ENCODE measurements around the gene FAF2. TPM values are rescaled to one million over a fixed set of nuclear protein-coding genes. Genes with fewer than 3 reads are reported as not detected.

The FAF2 gene
- total and polyA plus RNA-seq, 4 donors = 12.7 to 28.3 (median 16.5) TPM

DNA sequence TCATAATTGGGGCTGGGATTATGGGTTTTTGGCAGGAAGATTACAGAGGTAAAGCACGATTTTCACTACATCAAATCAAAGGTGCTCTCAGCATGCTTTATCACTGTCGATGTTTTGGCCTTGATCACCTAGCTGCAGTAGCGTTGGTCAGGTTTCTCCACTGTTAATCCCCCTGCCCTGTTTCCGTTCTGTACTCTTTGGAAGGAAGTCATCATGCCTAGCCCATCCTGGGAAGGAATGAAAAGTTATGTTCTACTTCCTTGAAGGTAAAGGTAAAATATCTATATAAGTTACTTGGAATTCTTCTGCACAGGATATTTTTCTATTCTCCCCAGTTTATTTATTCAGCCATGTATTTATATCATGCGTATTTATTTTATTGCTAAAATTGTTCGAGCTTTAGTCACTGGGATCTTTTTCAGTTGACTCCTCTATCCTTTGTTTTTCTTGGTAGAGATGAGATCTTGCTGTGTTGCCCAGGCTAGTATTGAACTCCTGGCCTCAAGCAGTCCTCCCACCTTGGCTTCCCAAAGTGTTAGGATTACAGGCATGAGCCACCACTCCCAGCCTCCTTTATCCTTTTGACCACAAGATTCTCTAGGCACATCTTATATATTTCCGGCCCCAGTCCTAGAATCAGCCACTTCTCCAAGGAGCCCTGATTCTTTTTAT, 25.3 kb downstream of the FAF2 start:
- Histone ChIP-seq H3K4me1 (ENCODE audit: control insufficient read depth in 4 of 4, insufficient read depth in 4 of 4, low read length in 3 of 4) (peaks cover 8 to 15% (median 10%) of the 10 kb centered on the region in 4 donors), H3K9me3 (ENCODE audit: control insufficient read depth in 4 of 4, low read length in 3 of 4) (no peaks in the 10 kb centered on the region), H3K36me3 (ENCODE audit: control insufficient read depth in 4 of 4, insufficient read depth in 3 of 4, low read depth in 1 of 4, low read length in 3 of 4) (peaks cover 0 to 6% (median 3%) of the 10 kb centered on the region in 4 donors), H3K9ac (ENCODE audit: low read depth in 1 of 2, low read length in 2 of 2) (no peak overlapping the region), H3K4me3 (ENCODE audit: low read depth in 1 of 3, low read length in 3 of 3) (no peak overlapping the region), H3K27ac (ENCODE audit: low read depth in 1 of 2, low read length in 2 of 2) (no peak overlapping the region), H3K27me3 (ENCODE audit: control insufficient read depth in 4 of 4, insufficient read depth in 4 of 4, low read length in 3 of 4) (no peaks in the 10 kb centered on the region)
- no peak for DNase-seq (ENCODE audit: low spot score)
- WGBS = 97% methylated on average over 7 of the region's 7 CpGs
- TF ChIP-seq, protein P1, sequence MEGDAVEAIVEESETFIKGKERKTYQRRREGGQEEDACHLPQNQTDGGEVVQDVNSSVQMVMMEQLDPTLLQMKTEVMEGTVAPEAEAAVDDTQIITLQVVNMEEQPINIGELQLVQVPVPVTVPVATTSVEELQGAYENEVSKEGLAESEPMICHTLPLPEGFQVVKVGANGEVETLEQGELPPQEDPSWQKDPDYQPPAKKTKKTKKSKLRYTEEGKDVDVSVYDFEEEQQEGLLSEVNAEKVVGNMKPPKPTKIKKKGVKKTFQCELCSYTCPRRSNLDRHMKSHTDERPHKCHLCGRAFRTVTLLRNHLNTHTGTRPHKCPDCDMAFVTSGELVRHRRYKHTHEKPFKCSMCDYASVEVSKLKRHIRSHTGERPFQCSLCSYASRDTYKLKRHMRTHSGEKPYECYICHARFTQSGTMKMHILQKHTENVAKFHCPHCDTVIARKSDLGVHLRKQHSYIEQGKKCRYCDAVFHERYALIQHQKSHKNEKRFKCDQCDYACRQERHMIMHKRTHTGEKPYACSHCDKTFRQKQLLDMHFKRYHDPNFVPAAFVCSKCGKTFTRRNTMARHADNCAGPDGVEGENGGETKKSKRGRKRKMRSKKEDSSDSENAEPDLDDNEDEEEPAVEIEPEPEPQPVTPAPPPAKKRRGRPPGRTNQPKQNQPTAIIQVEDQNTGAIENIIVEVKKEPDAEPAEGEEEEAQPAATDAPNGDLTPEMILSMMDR (IDR thresholded peaks at IDR 0.05; ENCODE audit: low read depth, low read length, missing input control) = no peak
- TF ChIP-seq RAD21 (IDR thresholded peaks at IDR 0.05) (no peak), HNF4G (IDR thresholded peaks at IDR 0.05) (no peak)
- TF ChIP-seq, protein P2, sequence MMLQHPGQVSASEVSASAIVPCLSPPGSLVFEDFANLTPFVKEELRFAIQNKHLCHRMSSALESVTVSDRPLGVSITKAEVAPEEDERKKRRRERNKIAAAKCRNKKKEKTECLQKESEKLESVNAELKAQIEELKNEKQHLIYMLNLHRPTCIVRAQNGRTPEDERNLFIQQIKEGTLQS (IDR thresholded peaks at IDR 0.05) = no peak
- TF ChIP-seq, protein P3, sequence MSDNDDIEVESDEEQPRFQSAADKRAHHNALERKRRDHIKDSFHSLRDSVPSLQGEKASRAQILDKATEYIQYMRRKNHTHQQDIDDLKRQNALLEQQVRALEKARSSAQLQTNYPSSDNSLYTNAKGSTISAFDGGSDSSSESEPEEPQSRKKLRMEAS (IDR thresholded peaks at IDR 0.05) = no peak

DNA sequence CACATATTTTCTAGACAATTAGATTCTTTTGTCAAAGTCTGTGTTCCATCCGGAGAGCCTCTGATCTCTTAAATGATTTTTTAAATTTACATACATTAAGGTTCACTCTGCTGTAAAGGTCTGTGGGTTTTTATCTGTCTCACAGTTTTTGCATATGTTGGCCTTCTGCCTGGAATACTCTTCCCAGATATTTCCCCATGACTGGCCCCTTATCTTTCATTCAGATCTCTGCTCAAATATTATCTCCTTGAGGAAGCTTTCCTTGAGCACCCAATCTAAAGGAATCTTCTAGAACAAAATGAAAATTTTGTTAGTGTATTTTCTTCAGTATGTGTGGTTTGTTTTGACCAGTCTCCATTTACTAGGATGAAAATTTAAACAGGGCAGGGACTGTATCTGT, 26.3 kb downstream of the FAF2 start:
- H3K9me3 ChIP-seq (ENCODE audit: control insufficient read depth in 4 of 4, low read length in 3 of 4) = no peaks in the 10 kb centered on the region
- H3K4me3 ChIP-seq (ENCODE audit: low read depth in 1 of 3, low read length in 3 of 3) = no peak overlapping the region
- no peak overlapping the region for H3K27ac ChIP-seq (ENCODE audit: low read depth in 1 of 2, low read length in 2 of 2)
- peaks cover 2 to 6% (median 3%) of the 10 kb centered on the region in 4 donors for H3K36me3 ChIP-seq (ENCODE audit: control insufficient read depth in 4 of 4, insufficient read depth in 3 of 4, low read depth in 1 of 4, low read length in 3 of 4)
- no peak overlapping the region for H3K9ac ChIP-seq (ENCODE audit: low read depth in 1 of 2, low read length in 2 of 2)
- TF ChIP-seq JUND (IDR thresholded peaks at IDR 0.05) = no peak
- TF ChIP-seq, protein P2 (IDR thresholded peaks at IDR 0.05) = no peak
- WGBS = 98% methylated on average over 1 of the region's 1 CpG
- no peaks in the 10 kb centered on the region for H3K27me3 ChIP-seq (ENCODE audit: control insufficient read depth in 4 of 4, insufficient read depth in 4 of 4, low read length in 3 of 4)
- peaks cover 2 to 8% (median 5%) of the 10 kb centered on the region in 4 donors for H3K4me1 ChIP-seq (ENCODE audit: control insufficient read depth in 4 of 4, insufficient read depth in 4 of 4, low read length in 3 of 4)
- DNase-seq (ENCODE audit: low spot score) = no peak

DNA sequence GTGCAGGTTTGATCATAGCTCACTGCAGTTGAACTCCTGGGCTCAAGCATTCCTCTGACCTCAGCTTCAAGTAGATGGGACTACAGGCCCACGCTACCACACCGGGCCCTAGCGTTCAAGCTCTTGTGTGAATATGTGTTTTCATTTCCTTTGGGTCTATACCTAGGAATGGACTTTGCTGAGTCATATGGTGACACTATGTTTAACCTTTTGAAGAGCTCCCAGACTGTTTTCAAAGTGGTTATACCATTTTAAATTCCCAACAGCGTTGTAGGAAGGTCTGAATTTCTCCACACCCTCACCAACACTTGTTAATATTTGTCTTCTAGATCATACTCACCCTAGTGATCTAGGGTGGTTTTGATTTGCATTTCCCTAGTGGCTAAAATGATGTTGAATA, 33.5 kb downstream of the FAF2 start:
- no peak overlapping the region for H3K4me3 ChIP-seq (ENCODE audit: low read depth in 1 of 3, low read length in 3 of 3)
- H3K4me1 ChIP-seq (ENCODE audit: control insufficient read depth in 4 of 4, insufficient read depth in 4 of 4, low read length in 3 of 4) = peaks cover 0 to 15% (median 10%) of the 10 kb centered on the region in 4 donors
- no peak overlapping the region for H3K9ac ChIP-seq (ENCODE audit: low read depth in 1 of 2, low read length in 2 of 2)
- 93% methylated on average over 4 of the region's 4 CpGs for WGBS
- H3K36me3 ChIP-seq (ENCODE audit: control insufficient read depth in 4 of 4, insufficient read depth in 3 of 4, low read depth in 1 of 4, low read length in 3 of 4) = peaks cover 1 to 9% (median 6%) of the 10 kb centered on the region in 4 donors
- H3K27me3 ChIP-seq (ENCODE audit: control insufficient read depth in 4 of 4, insufficient read depth in 4 of 4, low read length in 3 of 4) = no peaks in the 10 kb centered on the region
- no peak for DNase-seq (ENCODE audit: low spot score)
- no peaks in the 10 kb centered on the region for H3K9me3 ChIP-seq (ENCODE audit: control insufficient read depth in 4 of 4, low read length in 3 of 4)
- no peak overlapping the region for H3K27ac ChIP-seq (ENCODE audit: low read depth in 1 of 2, low read length in 2 of 2)
- no peak for TF ChIP-seq GABPA (IDR thresholded peaks at IDR 0.05 in 1 of 2, conservative IDR thresholded peaks at IDR 0.05 in 1 of 2)
- no peak for TF ChIP-seq YY1 (IDR thresholded peaks at IDR 0.05)
- TF ChIP-seq SP1 (IDR thresholded peaks at IDR 0.05) = no peak
- no peak for TF ChIP-seq HNF4A (conservative IDR thresholded peaks at IDR 0.05)
- no peak for TF ChIP-seq EGR1 (IDR thresholded peaks at IDR 0.05; ENCODE audit: low read depth in 2 of 2)
- TF ChIP-seq, protein P4, sequence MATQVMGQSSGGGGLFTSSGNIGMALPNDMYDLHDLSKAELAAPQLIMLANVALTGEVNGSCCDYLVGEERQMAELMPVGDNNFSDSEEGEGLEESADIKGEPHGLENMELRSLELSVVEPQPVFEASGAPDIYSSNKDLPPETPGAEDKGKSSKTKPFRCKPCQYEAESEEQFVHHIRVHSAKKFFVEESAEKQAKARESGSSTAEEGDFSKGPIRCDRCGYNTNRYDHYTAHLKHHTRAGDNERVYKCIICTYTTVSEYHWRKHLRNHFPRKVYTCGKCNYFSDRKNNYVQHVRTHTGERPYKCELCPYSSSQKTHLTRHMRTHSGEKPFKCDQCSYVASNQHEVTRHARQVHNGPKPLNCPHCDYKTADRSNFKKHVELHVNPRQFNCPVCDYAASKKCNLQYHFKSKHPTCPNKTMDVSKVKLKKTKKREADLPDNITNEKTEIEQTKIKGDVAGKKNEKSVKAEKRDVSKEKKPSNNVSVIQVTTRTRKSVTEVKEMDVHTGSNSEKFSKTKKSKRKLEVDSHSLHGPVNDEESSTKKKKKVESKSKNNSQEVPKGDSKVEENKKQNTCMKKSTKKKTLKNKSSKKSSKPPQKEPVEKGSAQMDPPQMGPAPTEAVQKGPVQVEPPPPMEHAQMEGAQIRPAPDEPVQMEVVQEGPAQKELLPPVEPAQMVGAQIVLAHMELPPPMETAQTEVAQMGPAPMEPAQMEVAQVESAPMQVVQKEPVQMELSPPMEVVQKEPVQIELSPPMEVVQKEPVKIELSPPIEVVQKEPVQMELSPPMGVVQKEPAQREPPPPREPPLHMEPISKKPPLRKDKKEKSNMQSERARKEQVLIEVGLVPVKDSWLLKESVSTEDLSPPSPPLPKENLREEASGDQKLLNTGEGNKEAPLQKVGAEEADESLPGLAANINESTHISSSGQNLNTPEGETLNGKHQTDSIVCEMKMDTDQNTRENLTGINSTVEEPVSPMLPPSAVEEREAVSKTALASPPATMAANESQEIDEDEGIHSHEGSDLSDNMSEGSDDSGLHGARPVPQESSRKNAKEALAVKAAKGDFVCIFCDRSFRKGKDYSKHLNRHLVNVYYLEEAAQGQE (IDR thresholded peaks at IDR 0.05) = no peak
- no peak for TF ChIP-seq RXRA (IDR thresholded peaks at IDR 0.05)
- TF ChIP-seq, protein P1 (IDR thresholded peaks at IDR 0.05; ENCODE audit: low read depth, low read length, missing input control) = no peak
- no peak for TF ChIP-seq JUND (IDR thresholded peaks at IDR 0.05)
- TF ChIP-seq NR2F2 (IDR thresholded peaks at IDR 0.05) = no peak
- TF ChIP-seq, protein P3 (IDR thresholded peaks at IDR 0.05) = no peak
- no peak for TF ChIP-seq TAF1 (conservative IDR thresholded peaks at IDR 0.05)

Measured in liver (tissue), 9 donors.